Activated T-cell treated with anti-CD3 and anti-CD28 coated beads, Interleukin-2, amount 50 U/mL, for 48 hours (primary cell): ENCODE measurements around the gene ADCY5.

Experiments
- DNase-seq, 2 experiments: peaks; one replicate each; pipeline ENCODE4 v3.0.0-alpha.2; 2020

ADCY5 gene

GRCh38 chr3:123405021-123405420 lies 43.9 kb downstream of the ADCY5 start:
- no peak for DNase-seq

- DNase-seq = no peak
These were observed 44.5 kb downstream of the ADCY5 start for GRCh38 chr3:123404391-123404790.

- DNase-seq = no peak
These were observed 46.9 kb downstream of the ADCY5 start for GRCh38 chr3:123401836-123402530.

GRCh38 chr3:123400169-123400568 lies 48.7 kb downstream of the ADCY5 start:
- no peak for DNase-seq

GRCh38 chr3:123399653-123400052 lies 49.2 kb downstream of the ADCY5 start:
- no peak for DNase-seq

- DNase-seq = no peak
These were observed 50.7 kb downstream of the ADCY5 start for GRCh38 chr3:123397921-123398785.

- DNase-seq = no peak
These were observed 51.8 kb downstream of the ADCY5 start for GRCh38 chr3:123397050-123397590.

- no peak for DNase-seq
These were observed 52.5 kb downstream of the ADCY5 start for GRCh38 chr3:123396171-123397049.

- DNase-seq = no peak
These were observed 53.7 kb downstream of the ADCY5 start for GRCh38 chr3:123395235-123395634.

GRCh38 chr3:123394391-123395020 lies 54.4 kb downstream of the ADCY5 start:
- DNase-seq = no peak

GRCh38 chr3:123392871-123393620 lies 55.8 kb downstream of the ADCY5 start:
- no peak for DNase-seq

GRCh38 chr3:123392368-123392767 lies 56.5 kb downstream of the ADCY5 start:
- no peak for DNase-seq

- no peak for DNase-seq
These were observed 57.9 kb downstream of the ADCY5 start for GRCh38 chr3:123390865-123391600.

GRCh38 chr3:123389628-123389918 lies 59.3 kb downstream of the ADCY5 start:
- no peak for DNase-seq

GRCh38 chr3:123388811-123389627 lies 59.9 kb downstream of the ADCY5 start:
- DNase-seq = no peak

- DNase-seq = no peak
These were observed 60.8 kb downstream of the ADCY5 start for GRCh38 chr3:123388042-123388441.

GRCh38 chr3:123387532-123387931 lies 61.4 kb downstream of the ADCY5 start:
- no peak for DNase-seq

- DNase-seq = no peak
These were observed 62.3 kb downstream of the ADCY5 start for GRCh38 chr3:123386477-123387040.

- no peak for DNase-seq
These were observed 62.9 kb downstream of the ADCY5 start for GRCh38 chr3:123385981-123386380.

GRCh38 chr3:123385499-123385898 lies 63.4 kb downstream of the ADCY5 start:
- DNase-seq = no peak
